Suprapubic skin (tissue), 4 donors: ENCODE data around the gene RND3.

Experiments
- EP300 ChIP-seq: sonication (generic); formaldehyde crosslinking; IDR thresholded peaks from one replicate; pipeline ENCODE4 v1.6.1; 2017; ENCODE audit warnings: antibody characterized with exemption
- POLR2A ChIP-seq, 2 donors: fragments of 450-650 bp; IDR thresholded peaks; one replicate each; pipeline ENCODE4 v1.6.1; 2017; ENCODE audit warnings: antibody characterized with exemption in 2 of 2, mild to moderate bottlenecking in 2 of 2, moderate library complexity in 2 of 2
- POLR2AphosphoS5 ChIP-seq, 3 donors: sonication (generic); formaldehyde crosslinking; IDR thresholded peaks; one replicate each; pipeline ENCODE4 v1.6.1; 2017; ENCODE audit warnings: antibody characterized with exemption in 3 of 3
- TF ChIP-seq, protein P1 (sequence below), 2 donors: fragments of 200-600 bp in 1 of 2; fragments of 450-650 bp in 1 of 2; sonication (generic) in 1 of 2; IDR thresholded peaks; one replicate each; pipeline ENCODE4 v1.5.1; 2016 to 2019; ENCODE audit warnings: antibody characterized with exemption in 2 of 2, mild to moderate bottlenecking in 1 of 2, moderate library complexity in 1 of 2

DNA sequence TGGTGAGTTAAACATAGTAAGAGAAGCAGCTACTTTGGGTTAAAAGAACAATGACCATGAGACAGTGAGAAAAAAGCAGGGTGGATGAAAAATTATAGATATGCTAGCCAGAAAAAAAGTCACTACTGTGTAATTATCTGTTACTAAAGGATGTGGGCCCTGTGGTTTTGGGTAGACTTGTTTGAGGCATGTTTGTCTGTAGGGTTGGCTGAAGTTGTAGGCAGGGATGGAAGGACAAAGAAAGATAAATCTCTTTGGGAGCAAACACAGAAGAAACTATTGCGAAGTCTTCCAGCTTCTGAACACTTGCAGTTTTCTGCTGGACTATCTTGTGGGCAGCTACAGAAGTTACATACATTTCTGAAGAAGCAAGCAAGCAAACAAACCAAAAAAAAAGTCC lies 28.2 kb downstream of the RND3 start:
- TF ChIP-seq, protein P1, sequence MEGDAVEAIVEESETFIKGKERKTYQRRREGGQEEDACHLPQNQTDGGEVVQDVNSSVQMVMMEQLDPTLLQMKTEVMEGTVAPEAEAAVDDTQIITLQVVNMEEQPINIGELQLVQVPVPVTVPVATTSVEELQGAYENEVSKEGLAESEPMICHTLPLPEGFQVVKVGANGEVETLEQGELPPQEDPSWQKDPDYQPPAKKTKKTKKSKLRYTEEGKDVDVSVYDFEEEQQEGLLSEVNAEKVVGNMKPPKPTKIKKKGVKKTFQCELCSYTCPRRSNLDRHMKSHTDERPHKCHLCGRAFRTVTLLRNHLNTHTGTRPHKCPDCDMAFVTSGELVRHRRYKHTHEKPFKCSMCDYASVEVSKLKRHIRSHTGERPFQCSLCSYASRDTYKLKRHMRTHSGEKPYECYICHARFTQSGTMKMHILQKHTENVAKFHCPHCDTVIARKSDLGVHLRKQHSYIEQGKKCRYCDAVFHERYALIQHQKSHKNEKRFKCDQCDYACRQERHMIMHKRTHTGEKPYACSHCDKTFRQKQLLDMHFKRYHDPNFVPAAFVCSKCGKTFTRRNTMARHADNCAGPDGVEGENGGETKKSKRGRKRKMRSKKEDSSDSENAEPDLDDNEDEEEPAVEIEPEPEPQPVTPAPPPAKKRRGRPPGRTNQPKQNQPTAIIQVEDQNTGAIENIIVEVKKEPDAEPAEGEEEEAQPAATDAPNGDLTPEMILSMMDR (IDR thresholded peaks at IDR 0.05): no peak
- TF ChIP-seq POLR2A (IDR thresholded peaks at IDR 0.05): no peak
- TF ChIP-seq POLR2AphosphoS5 (IDR thresholded peaks at IDR 0.05): no peak
- TF ChIP-seq EP300: no peak
